ENCODE results near the gene TTYH3. TPM values are rescaled to one million over a fixed set of nuclear protein-coding genes. Genes with fewer than 3 reads are reported as not detected.

Gene TTYH3
- total RNA-seq, 1 experiment from 2014 or later: 278 TPM

DNA sequence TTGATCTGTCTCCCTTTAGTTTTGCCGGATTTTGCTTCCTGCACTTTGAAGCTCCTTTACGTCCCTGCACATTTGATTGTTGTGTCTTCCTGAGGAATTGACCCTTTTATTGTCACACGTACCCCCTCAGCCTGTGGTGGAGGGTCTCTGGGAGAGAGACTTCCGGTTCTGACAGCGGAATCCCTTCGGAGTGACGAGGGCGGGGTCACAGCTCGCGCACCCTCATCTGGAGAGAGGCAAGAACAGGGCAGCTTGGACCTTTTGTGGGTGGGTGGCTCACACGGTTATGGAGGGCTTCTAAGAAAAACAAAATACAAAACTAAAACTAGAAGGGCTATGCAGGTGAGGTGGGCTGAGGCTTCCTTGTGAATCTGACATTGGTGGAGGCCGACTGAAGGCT is 82.2 kb downstream of the TTYH3 start:
- Histone ChIP-seq H3K4me1 (ENCODE audit: control insufficient read depth, insufficient read depth, low read length) (peaks cover 8% of the 10 kb centered on the region; the same call in 1 of the 2 replicates), H3K27ac (ENCODE audit: low read length) (no peak overlapping the region), H3K9me3 (ENCODE audit: control insufficient read depth, insufficient read depth, low read depth, low read length) (no peaks in the 10 kb centered on the region), H3K36me3 (ENCODE audit: control insufficient read depth, insufficient read depth, low read length) (no peaks in the 10 kb centered on the region; the same call in 1 of the 2 replicates), H3K27me3 (ENCODE audit: control insufficient read depth, insufficient read depth, low read length) (no peaks in the 10 kb centered on the region), H3K4me3 (ENCODE audit: low read depth in 2 of 2, low read length in 2 of 2) (no peak overlapping the region)
- in situ Hi-C loops (cut with HindIII; ENCODE audit: low pct_unique_long_range_greater_than_20kb, low sequenced_read_pairs) (no loop called here), intact Hi-C loops (cut with micrococcal nuclease; ENCODE audit: unreplicated experiment) (no loop called here)
- DNase-seq (ENCODE audit: low read depth, low spot score) (no peak), ATAC-seq (no peak)
- CTCF ChIA-PET: interaction anchor here (0.6 kb wide), 2 partner anchors 134 to 148 kb away, joined by 5 read pairs; no protein-coding TSS in a partner anchor
- TF ChIP-seq POLR2AphosphoS5 (IDR thresholded peaks at IDR 0.05; ENCODE audit: low read depth, low read length) (no peak), TCF7L2 (IDR thresholded peaks at IDR 0.05; ENCODE audit: low read depth, low read length) (no peak), SIN3A (IDR thresholded peaks at IDR 0.05; ENCODE audit: borderline replicate concordance, insufficient read depth, low read depth, low read length) (no peak), REST (IDR thresholded peaks at IDR 0.05; ENCODE audit: insufficient read depth in 1 of 2, low read depth in 2 of 2, low read length in 1 of 2) (no peak)
- TF ChIP-seq, protein P1, sequence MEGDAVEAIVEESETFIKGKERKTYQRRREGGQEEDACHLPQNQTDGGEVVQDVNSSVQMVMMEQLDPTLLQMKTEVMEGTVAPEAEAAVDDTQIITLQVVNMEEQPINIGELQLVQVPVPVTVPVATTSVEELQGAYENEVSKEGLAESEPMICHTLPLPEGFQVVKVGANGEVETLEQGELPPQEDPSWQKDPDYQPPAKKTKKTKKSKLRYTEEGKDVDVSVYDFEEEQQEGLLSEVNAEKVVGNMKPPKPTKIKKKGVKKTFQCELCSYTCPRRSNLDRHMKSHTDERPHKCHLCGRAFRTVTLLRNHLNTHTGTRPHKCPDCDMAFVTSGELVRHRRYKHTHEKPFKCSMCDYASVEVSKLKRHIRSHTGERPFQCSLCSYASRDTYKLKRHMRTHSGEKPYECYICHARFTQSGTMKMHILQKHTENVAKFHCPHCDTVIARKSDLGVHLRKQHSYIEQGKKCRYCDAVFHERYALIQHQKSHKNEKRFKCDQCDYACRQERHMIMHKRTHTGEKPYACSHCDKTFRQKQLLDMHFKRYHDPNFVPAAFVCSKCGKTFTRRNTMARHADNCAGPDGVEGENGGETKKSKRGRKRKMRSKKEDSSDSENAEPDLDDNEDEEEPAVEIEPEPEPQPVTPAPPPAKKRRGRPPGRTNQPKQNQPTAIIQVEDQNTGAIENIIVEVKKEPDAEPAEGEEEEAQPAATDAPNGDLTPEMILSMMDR (IDR thresholded peaks at IDR 0.05): no peak
- POLR2A ChIA-PET: no interaction called here
- no TSS peak for BruUV-seq (replicated peaks)

Other genes starting within 250 kb of the TTYH3 start
- gene CHST12, start 228.4 kb upstream of the TTYH3 start, total RNA-seq (2021; ENCODE audit: unreplicated experiment): 48.3 TPM
- gene GRIFIN, start 155.6 kb upstream of the TTYH3 start, total RNA-seq (2021; ENCODE audit: unreplicated experiment): not detected
- gene LFNG, start 112.2 kb upstream of the TTYH3 start, total RNA-seq (2021; ENCODE audit: unreplicated experiment): 38.1 TPM
- gene BRAT1, start 76.5 kb upstream of the TTYH3 start, total RNA-seq (2021; ENCODE audit: unreplicated experiment): 76.9 TPM
- gene IQCE, start 73.0 kb upstream of the TTYH3 start, total RNA-seq (2021; ENCODE audit: unreplicated experiment): 44.8 TPM
- gene AMZ1, start 56.2 kb downstream of the TTYH3 start, total RNA-seq (2021; ENCODE audit: unreplicated experiment): 0.57 TPM
- gene GNA12, start 212.3 kb downstream of the TTYH3 start, total RNA-seq (2021; ENCODE audit: unreplicated experiment): 139 TPM

Data from Panc1 (cell line).